HL-60 (cell line): Measurements from ENCODE around the gene MED9.

Source experiments
- GABPA ChIP-seq: IDR thresholded peaks from 2 replicates; pipeline ENCODE4 v1.6.1; 2012; ENCODE audit warnings: low read depth
- POLR2AphosphoS5 ChIP-seq: IDR thresholded peaks from 2 replicates; pipeline ENCODE4 v1.6.1; 2012; ENCODE audit warnings: low read depth
- REST ChIP-seq: IDR thresholded peaks from 2 replicates; pipeline ENCODE4 v1.6.1; 2012; ENCODE audit warnings: low read depth; ENCODE audit not compliant: insufficient replicate concordance
- SPI1 ChIP-seq: IDR thresholded peaks from 2 replicates; pipeline ENCODE4 v1.6.1; 2012; ENCODE audit warnings: low read depth, mild to moderate bottlenecking, borderline replicate concordance
- TF ChIP-seq, protein P1 (sequence below): IDR thresholded peaks from one replicate; pipeline ENCODE4 v1.5.1; 2011; ENCODE audit warnings: low read length, control low read depth, inconsistent platforms; ENCODE audit not compliant: insufficient read depth

DNA sequence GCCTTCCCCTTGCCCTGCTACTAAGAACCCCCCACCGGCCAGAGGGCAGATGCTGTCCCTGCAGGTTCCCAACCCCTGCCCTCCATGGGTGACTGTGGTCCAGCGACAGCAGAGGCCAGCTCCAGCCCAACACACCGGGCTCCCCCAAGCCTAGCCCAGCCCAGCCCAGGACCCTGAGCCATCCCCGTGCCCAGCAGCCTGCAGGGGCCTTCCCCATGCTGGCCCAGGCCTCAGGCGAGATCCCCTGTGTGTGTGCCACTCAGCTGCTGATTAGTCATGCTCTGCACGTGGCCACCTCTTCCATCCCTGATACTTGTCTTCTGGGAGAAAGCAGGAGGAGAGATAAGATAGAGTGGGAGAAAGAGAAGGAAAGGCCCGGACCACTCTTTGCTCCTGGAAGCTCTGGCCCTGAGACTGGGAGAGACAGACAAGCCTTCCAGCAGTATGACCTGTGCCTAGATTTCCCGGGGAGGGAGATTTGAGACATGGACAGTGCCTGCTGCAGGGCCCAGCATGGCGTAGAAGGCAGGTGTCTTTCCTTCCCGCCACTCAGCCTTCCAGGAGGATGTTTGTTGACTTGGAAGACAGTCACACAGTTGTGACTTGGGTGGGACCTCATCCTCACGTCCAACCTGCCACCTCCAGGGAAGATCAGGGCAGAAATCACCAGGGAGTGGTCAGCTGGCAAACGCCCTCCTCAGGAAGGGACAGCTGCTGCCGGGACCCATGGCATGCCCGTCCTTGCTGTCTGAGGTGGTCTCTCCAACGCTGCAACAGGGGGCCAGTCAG lies 60.7 kb downstream of the MED9 start:
- TF ChIP-seq, protein P1, sequence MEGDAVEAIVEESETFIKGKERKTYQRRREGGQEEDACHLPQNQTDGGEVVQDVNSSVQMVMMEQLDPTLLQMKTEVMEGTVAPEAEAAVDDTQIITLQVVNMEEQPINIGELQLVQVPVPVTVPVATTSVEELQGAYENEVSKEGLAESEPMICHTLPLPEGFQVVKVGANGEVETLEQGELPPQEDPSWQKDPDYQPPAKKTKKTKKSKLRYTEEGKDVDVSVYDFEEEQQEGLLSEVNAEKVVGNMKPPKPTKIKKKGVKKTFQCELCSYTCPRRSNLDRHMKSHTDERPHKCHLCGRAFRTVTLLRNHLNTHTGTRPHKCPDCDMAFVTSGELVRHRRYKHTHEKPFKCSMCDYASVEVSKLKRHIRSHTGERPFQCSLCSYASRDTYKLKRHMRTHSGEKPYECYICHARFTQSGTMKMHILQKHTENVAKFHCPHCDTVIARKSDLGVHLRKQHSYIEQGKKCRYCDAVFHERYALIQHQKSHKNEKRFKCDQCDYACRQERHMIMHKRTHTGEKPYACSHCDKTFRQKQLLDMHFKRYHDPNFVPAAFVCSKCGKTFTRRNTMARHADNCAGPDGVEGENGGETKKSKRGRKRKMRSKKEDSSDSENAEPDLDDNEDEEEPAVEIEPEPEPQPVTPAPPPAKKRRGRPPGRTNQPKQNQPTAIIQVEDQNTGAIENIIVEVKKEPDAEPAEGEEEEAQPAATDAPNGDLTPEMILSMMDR, result no peak
- TF ChIP-seq POLR2AphosphoS5 (no peak), GABPA (no peak), REST (no peak), SPI1 (no peak)
